HK-2 (cell line): ENCODE data around the gene ATRX.
"Not testable (repeated sequence)": the region's sequence is repeated elsewhere in the genome, so short reads cannot be mapped to it uniquely, and the experiment has no call there.

ENCODE experiments used
- DNase-seq: peaks from one replicate; pipeline ENCODE4 v3.0.0-alpha.2; 2018; ENCODE audit not compliant: unreplicated experiment

The ATRX gene

GRCh38 chrX:77740376-77740905 is 45.6 kb downstream of the ATRX start:
- DNase-seq = no peak

- no peak for DNase-seq
Measured at GRCh38 chrX:77733342-77733741, 52.7 kb downstream of the ATRX start.

GRCh38 chrX:77731821-77732419 is 54.1 kb downstream of the ATRX start:
- no peak for DNase-seq

- DNase-seq = not testable (repeated sequence)
Measured at GRCh38 chrX:77726095-77726494, 59.9 kb downstream of the ATRX start.

- DNase-seq = no peak
Measured at GRCh38 chrX:77723681-77724080, 62.3 kb downstream of the ATRX start.

- no peak for DNase-seq
Measured at GRCh38 chrX:77719388-77719787, 66.6 kb downstream of the ATRX start.

- DNase-seq = no peak
Measured at GRCh38 chrX:77704881-77705280, 81.1 kb downstream of the ATRX start.

GRCh38 chrX:77698242-77698641 is 87.8 kb downstream of the ATRX start:
- no peak for DNase-seq

GRCh38 chrX:77694491-77694890 is 91.5 kb downstream of the ATRX start:
- no peak for DNase-seq

GRCh38 chrX:77693594-77693993 is 92.4 kb downstream of the ATRX start:
- no peak for DNase-seq

GRCh38 chrX:77691916-77692315 is 94.1 kb downstream of the ATRX start:
- no peak for DNase-seq

GRCh38 chrX:77689376-77689775 is 96.6 kb downstream of the ATRX start:
- DNase-seq = no peak

GRCh38 chrX:77685683-77686082 is 100.3 kb downstream of the ATRX start:
- not testable (repeated sequence) for DNase-seq

GRCh38 chrX:77679144-77679543 is 106.9 kb downstream of the ATRX start:
- DNase-seq = no peak

- DNase-seq = no peak
Measured at GRCh38 chrX:77675986-77676385, 110.0 kb downstream of the ATRX start.

- no peak for DNase-seq
Measured at GRCh38 chrX:77668391-77669237, 117.4 kb downstream of the ATRX start.

GRCh38 chrX:77658886-77659285 is 127.1 kb downstream of the ATRX start:
- DNase-seq = no peak

- DNase-seq = no peak
Measured at GRCh38 chrX:77652095-77652494, 133.9 kb downstream of the ATRX start.

- no peak for DNase-seq
Measured at GRCh38 chrX:77640702-77641101, 145.3 kb downstream of the ATRX start.

- no peak for DNase-seq
Measured at GRCh38 chrX:77639820-77640219, 146.2 kb downstream of the ATRX start.

- DNase-seq = no peak
Measured at GRCh38 chrX:77638397-77638796, 147.6 kb downstream of the ATRX start.

- DNase-seq = no peak
Measured at GRCh38 chrX:77635373-77635772, 150.6 kb downstream of the ATRX start.
